ENCODE results near the gene NHLH1.

DNA sequence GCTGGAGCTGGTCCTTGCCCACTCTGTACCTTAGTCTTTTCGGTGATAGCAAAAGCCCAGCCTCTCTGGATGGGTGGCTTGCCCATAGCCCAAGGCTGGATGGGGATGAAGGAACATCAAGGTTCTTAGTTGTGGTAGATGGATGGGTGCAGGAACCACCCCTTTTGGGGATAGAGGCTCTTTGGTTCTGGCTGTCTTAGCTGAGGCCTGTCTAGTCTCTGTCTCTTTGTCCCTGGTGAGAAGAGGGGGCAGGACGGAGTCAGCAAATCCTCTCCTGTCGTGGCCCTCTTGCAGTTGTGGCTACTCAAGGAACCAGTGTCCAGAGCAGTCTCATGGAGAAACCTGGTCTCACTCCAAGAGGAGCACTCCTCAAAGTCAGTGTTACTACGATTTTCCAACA, 42.0 kb downstream of the NHLH1 start:
- TF ChIP-seq REST (IDR thresholded peaks at IDR 0.05; ENCODE audit: insufficient replicate concordance, low read depth) (no peak), POLR2AphosphoS5 (IDR thresholded peaks at IDR 0.05; ENCODE audit: low read depth) (no peak), GABPA (IDR thresholded peaks at IDR 0.05; ENCODE audit: low read depth) (no peak)
- TF ChIP-seq, protein P1, sequence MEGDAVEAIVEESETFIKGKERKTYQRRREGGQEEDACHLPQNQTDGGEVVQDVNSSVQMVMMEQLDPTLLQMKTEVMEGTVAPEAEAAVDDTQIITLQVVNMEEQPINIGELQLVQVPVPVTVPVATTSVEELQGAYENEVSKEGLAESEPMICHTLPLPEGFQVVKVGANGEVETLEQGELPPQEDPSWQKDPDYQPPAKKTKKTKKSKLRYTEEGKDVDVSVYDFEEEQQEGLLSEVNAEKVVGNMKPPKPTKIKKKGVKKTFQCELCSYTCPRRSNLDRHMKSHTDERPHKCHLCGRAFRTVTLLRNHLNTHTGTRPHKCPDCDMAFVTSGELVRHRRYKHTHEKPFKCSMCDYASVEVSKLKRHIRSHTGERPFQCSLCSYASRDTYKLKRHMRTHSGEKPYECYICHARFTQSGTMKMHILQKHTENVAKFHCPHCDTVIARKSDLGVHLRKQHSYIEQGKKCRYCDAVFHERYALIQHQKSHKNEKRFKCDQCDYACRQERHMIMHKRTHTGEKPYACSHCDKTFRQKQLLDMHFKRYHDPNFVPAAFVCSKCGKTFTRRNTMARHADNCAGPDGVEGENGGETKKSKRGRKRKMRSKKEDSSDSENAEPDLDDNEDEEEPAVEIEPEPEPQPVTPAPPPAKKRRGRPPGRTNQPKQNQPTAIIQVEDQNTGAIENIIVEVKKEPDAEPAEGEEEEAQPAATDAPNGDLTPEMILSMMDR (IDR thresholded peaks at IDR 0.05; ENCODE audit: insufficient read depth, low read length): no peak

Data from HL-60 (cell line).